Prostate gland (tissue), 2 donors: Measurements from ENCODE around the gene SLC34A3.

Experiments used
- CTCF ChIP-seq, 4 experiments: fragments of 200-600 bp in 2 of 4; fragments of 450-650 bp in 2 of 4; sonication (generic) in 2 of 4; IDR thresholded peaks; 1 replicate in 3 of 4; 2 replicates in 1 of 4; pipeline ENCODE4 v1.5.1; 2016 to 2019; ENCODE audit warnings: antibody characterized with exemption in 4 of 4, mild to moderate bottlenecking in 2 of 4, moderate library complexity in 2 of 4
- POLR2A ChIP-seq: fragments of 450-650 bp; IDR thresholded peaks from one replicate; pipeline ENCODE4 v1.6.1; 2016; ENCODE audit warnings: antibody characterized with exemption, mild to moderate bottlenecking

DNA sequence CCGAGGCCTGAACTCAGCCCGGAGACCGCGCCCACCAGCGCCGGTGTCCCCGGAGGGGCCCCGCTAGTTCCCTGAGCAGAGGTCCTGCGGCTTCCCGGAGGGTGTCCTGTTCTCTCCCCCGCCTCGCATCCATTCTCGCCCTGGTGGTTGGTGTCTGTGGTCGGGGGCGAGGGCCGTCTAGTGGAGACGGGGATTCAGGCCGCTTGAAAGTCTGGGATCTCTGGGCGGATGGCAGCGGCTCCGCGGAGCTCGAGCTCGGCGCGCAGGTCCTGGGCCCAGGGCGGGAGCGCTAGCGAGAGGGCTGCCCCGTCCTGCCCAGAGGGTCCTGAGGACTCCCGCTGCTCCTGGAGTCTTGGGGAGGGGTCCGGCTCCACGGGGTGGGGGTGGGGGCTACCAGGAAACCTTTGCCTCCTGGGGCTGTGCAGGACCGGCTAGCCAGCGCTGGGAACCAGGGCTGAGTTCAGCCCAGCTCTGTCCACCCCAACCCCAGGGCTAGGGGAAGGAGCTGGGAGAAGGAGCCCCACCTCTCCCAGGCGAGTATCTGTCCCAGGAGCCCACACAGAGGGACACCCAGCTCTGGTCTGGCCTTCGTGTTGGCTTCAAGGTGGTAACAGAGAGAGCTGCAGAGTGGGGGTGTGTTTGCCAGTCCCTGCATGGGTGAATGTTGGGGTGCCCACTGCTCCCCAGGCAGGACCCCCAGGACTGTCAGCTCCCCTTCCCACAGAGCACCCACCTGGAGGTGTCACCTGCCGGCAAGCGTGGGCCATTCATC lies 50.8 kb downstream of the SLC34A3 start:
- TF ChIP-seq POLR2A (no peak), CTCF (IDR thresholded peaks at IDR 0.05) (no peak)
